ENCODE measurements around the gene BMAL2. TPM values are rescaled to one million over a fixed set of nuclear protein-coding genes. Genes with fewer than 3 reads are reported as not detected.

Gene BMAL2
- total RNA-seq, 1 donor from 2014 or later, result 4.2 TPM

DNA sequence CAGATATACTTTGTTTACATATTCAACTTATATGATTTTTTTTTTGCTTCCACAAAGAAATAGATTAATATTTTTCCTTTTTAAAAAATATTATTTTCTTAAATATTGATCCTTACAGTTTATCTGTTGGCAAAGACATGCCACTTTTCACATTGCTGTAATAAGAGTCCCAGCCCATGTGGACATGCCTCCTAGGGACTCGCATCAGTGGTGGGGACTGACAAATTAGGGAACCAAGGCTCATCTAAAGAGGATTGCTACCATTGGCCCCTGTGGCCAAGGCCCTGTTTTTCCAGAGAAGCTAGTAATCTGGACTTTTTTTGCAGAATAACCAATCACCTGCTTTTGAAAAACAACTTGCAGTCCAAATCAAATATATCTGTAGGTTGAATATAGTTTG is 27.8 kb upstream of the BMAL2 start:
- DNase-seq (no peak), ATAC-seq (ENCODE audit: low read depth) (no peak)
- ChIA-PET CTCF (interaction anchor here (0.8 to 4.7 kb wide), 13 partner anchors 8 to 471 kb away, joined by 3 to 58 read pairs (median 9); partner anchors contain the start of genes MED21 and TM7SF3), POLR2A (interaction anchor here (0.7 kb wide), 1 partner anchor 35 kb away, joined by 6 read pairs; no protein-coding TSS in a partner anchor)
- Mint-ChIP-seq H3K9me3 (no peaks in the 10 kb centered on the region), H3K36me3 (ENCODE audit: low read depth) (peaks cover 29% of the 10 kb centered on the region), H3K27me3 (no peaks in the 10 kb centered on the region), H3K4me3 (no peak overlapping the region), H3K27ac (no peak overlapping the region), H3K4me1 (no peaks in the 10 kb centered on the region)
- TF ChIP-seq, protein P1, sequence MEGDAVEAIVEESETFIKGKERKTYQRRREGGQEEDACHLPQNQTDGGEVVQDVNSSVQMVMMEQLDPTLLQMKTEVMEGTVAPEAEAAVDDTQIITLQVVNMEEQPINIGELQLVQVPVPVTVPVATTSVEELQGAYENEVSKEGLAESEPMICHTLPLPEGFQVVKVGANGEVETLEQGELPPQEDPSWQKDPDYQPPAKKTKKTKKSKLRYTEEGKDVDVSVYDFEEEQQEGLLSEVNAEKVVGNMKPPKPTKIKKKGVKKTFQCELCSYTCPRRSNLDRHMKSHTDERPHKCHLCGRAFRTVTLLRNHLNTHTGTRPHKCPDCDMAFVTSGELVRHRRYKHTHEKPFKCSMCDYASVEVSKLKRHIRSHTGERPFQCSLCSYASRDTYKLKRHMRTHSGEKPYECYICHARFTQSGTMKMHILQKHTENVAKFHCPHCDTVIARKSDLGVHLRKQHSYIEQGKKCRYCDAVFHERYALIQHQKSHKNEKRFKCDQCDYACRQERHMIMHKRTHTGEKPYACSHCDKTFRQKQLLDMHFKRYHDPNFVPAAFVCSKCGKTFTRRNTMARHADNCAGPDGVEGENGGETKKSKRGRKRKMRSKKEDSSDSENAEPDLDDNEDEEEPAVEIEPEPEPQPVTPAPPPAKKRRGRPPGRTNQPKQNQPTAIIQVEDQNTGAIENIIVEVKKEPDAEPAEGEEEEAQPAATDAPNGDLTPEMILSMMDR (IDR thresholded peaks at IDR 0.05), result no peak
- intact Hi-C loops (cut with micrococcal nuclease), result loop anchor here (5.0 kb wide), 1 partner anchor 368 kb away; the partner anchor contains the start of genes FGFR1OP2 and INTS13

DNA sequence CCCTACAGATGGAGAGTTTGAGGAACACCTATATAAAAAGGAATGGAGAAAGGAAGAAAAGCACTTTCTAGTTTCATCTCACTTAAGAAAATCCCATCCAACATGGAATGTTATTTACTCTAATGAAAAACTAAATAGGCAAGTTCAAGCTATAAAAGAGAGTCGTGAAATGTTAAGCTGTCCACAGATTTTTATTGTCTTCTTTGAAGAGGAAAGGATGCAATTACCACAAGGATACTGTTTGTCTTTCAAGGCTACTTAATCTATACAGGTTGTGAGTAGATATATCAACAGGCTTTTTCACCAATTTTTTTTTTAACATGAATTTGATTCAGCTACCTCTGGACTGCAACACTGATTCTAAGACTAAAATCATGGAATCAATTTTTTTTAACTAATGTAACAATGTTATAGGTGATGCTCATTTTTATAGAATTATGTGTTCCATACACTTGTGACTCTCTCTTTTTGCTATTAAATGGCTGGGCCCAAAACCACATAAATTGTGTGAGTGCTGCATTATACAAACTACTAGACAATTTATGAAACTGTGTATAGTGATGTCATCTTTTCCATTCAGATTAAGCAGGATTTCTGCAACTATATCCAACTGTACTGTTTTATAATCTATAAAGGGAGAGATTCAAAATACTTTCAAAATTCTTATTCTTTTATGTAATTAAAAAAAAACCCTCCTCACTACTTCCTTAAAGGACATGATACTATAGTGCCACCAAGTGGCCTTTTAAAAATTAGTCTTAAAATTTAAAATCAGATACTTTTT is 26.8 kb upstream of the BMAL2 start:
- TF ChIP-seq, protein P1 (IDR thresholded peaks at IDR 0.05), result peak; percentile 49
- Mint-ChIP-seq H3K9me3 (no peaks in the 10 kb centered on the region), H3K4me1 (no peaks in the 10 kb centered on the region), H3K4me3 (no peak overlapping the region), H3K27me3 (no peaks in the 10 kb centered on the region), H3K27ac (no peak overlapping the region), H3K36me3 (ENCODE audit: low read depth) (peaks cover 29% of the 10 kb centered on the region)
- POLR2A ChIA-PET, result interaction anchor here (1.0 to 2.0 kb wide), 3 partner anchors 61 to 290 kb away, joined by 3 to 9 read pairs (median 7); partner anchors contain the start of genes MED21 and STK38L
- intact Hi-C loops (cut with micrococcal nuclease), result loop anchor here (1.0 to 5.0 kb wide), 6 partner anchors 164 to 453 kb away; partner anchors contain the start of genes FGFR1OP2 and INTS13
- CTCF ChIA-PET, result interaction anchor here (0.6 to 4.7 kb wide), 46 partner anchors 9 to 665 kb away, joined by 3 to 58 read pairs (median 3); partner anchors contain the start of genes MED21 and TM7SF3
- DNase-seq (no peak), ATAC-seq (ENCODE audit: low read depth) (peak; percentile 34)

DNA sequence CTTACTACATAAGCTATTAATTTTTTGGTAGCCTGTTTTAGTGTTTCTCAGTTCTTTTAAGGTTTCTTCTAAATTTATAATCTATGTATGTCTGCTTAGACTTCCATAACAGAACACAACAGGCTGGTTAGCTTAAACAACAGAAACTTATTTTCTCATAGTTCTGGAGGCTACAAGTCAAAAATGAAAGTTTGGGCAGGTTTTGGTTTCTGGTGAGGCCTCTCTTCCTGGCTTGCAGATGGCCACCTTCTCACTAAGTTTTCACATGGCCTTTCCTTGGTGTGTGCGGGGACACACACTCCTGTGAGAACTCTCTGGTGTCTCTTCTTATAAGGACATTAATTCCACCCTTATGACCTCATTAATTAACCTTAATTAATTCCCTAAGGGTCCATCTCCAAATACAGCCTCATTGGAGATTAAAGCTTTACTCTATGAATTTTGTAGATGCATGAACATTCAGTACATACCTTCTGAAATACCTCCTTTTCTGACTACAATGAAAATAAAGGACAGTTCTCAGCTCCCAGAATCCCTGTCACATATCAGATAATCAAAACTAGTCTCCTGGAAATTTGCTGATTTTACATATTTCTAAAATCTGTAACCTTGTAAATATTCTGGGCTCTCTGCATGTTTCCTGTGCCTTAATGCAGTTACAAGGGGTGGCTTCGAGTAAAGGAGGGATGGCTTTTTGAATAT is 23.2 kb upstream of the BMAL2 start:
- Mint-ChIP-seq H3K4me1 (no peaks in the 10 kb centered on the region), H3K27ac (no peak overlapping the region), H3K9me3 (no peaks in the 10 kb centered on the region), H3K27me3 (no peaks in the 10 kb centered on the region), H3K4me3 (no peak overlapping the region), H3K36me3 (ENCODE audit: low read depth) (peaks cover 36% of the 10 kb centered on the region)
- ChIA-PET CTCF (interaction anchor here (1.2 to 1.4 kb wide), 2 partner anchors 10 to 424 kb away, joined by 3 read pairs; no protein-coding TSS in a partner anchor), POLR2A (no interaction called here)
- TF ChIP-seq, protein P1 (IDR thresholded peaks at IDR 0.05), result no peak
- no peak for ATAC-seq (ENCODE audit: low read depth)
- intact Hi-C loops (cut with micrococcal nuclease), result loop anchor here (5.0 kb wide), 1 partner anchor 372 kb away; the partner anchor contains the start of genes FGFR1OP2 and INTS13
- no peak for DNase-seq

DNA sequence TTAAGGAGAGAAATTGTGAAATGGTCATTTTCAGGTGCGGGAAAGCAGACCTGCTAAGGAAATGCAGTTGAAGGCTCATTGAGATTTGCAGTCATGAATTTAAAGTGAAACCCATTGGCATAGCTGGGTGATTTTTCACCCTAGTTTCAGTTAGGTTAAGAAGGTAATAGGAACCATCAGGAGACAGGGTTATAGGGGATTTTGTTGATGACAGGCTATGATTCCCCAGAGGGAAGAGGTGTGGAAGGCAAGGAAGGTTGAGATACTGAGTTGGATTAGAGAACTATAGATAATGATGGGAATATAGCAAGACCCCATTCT is 22.7 kb upstream of the BMAL2 start:
- intact Hi-C loops (cut with micrococcal nuclease), result loop anchor here (5.0 kb wide), 1 partner anchor 373 kb away; the partner anchor contains the start of genes FGFR1OP2 and INTS13
- H3K4me3 Mint-ChIP-seq, result no peak overlapping the region
- H3K9me3 Mint-ChIP-seq, result no peaks in the 10 kb centered on the region
- H3K36me3 Mint-ChIP-seq (ENCODE audit: low read depth), result peaks cover 41% of the 10 kb centered on the region
- ChIA-PET CTCF (interaction anchor here (0.7 kb wide), 1 partner anchor 150 kb away, joined by 3 read pairs; no protein-coding TSS in a partner anchor), POLR2A (no interaction called here)
- TF ChIP-seq, protein P1 (IDR thresholded peaks at IDR 0.05), result no peak
- H3K27me3 Mint-ChIP-seq, result no peaks in the 10 kb centered on the region
- DNase-seq (no peak), ATAC-seq (ENCODE audit: low read depth) (no peak)
- no peaks in the 10 kb centered on the region for H3K4me1 Mint-ChIP-seq
- no peak overlapping the region for H3K27ac Mint-ChIP-seq
